K562 (cell line): Measurements from ENCODE around the gene DOLPP1. TPM values are rescaled to one million over a fixed set of nuclear protein-coding genes. Genes with fewer than 3 reads are reported as not detected.
A peak's percentile ranks its signal among the peaks of the same experiment; 100 is the strongest.

Experiments used
- ARNT ChIP-seq, 2 experiments: fragments of 450-650 bp; IDR thresholded peaks; 2 replicates each; pipeline ENCODE4 v1.6.1; 2016; ENCODE audit warnings: mild to moderate bottlenecking in 1 of 2
- BHLHE40 ChIP-seq: IDR thresholded peaks from 2 replicates; pipeline ENCODE4 v1.6.1; 2011; ENCODE audit warnings: low read length, improper control_type of control experiment
- DNMT1 ChIP-seq: fragments of 450-650 bp; IDR thresholded peaks from 2 replicates; pipeline ENCODE4 v1.6.1; 2016; ENCODE audit warnings: antibody characterized with exemption, mild to moderate bottlenecking
- FOXK1 ChIP-seq: sonication (generic); formaldehyde crosslinking; IDR thresholded peaks from 2 replicates; pipeline ENCODE4 v1.8.0; 2022; ENCODE audit warnings: missing genetic modification reagents, mild to moderate bottlenecking, borderline replicate concordance
- GTF2F1 ChIP-seq: IDR thresholded peaks from 2 replicates; pipeline ENCODE4 v1.6.1; 2011; ENCODE audit warnings: low read depth, low read length, improper control_type of control experiment
- HLTF ChIP-seq: fragments of 450-650 bp; IDR thresholded peaks from 2 replicates; pipeline ENCODE4 v1.6.1; 2016
- HOMEZ ChIP-seq: fragments of 250-450 bp; sonication (Bioruptor Pico); IDR thresholded peaks from 2 replicates; pipeline ENCODE4 v1.4.0; 2020; ENCODE audit warnings: mild to moderate bottlenecking, moderate library complexity
- KLF13 ChIP-seq: fragments of 450-650 bp; IDR thresholded peaks from 2 replicates; pipeline ENCODE4 v1.6.1; 2016; ENCODE audit warnings: missing genetic modification characterization, low read depth, mild to moderate bottlenecking, missing compliant biosample characterization, moderate library complexity, borderline replicate concordance
- MAZ ChIP-seq, 2 experiments: fragments of 450-650 bp in 1 of 2; sonication (generic) in 1 of 2; formaldehyde crosslinking; IDR thresholded peaks in 1 of 2; conservative IDR thresholded peaks in 1 of 2; 2 replicates each; pipeline versions ENCODE4 v1.4.0 to v1.5.0; 2020; ENCODE audit warnings: mild to moderate bottlenecking in 1 of 2, missing genetic modification reagents in 1 of 2
- MNT ChIP-seq, 2 experiments: fragments of 450-650 bp; conservative IDR thresholded peaks; 2 replicates each; pipeline ENCODE4 v1.6.1; 2017; ENCODE audit warnings: mild to moderate bottlenecking in 2 of 2, moderate library complexity in 2 of 2
- MXI1 ChIP-seq: IDR thresholded peaks from 2 replicates; pipeline ENCODE4 v1.6.1; 2011; ENCODE audit warnings: low read depth, mild to moderate bottlenecking, improper control_type of control experiment, low read length
- NBN ChIP-seq: fragments of 450-650 bp; IDR thresholded peaks from 2 replicates; pipeline ENCODE4 v1.6.1; 2016; ENCODE audit warnings: low read depth, mild to moderate bottlenecking
- NEUROD1 ChIP-seq: fragments of 150-350 bp; IDR thresholded peaks from 2 replicates; pipeline ENCODE4 v1.6.1; 2014; ENCODE audit warnings: borderline replicate concordance, low read length, low read depth; ENCODE audit not compliant: partially characterized antibody
- NKRF ChIP-seq: fragments of 450-650 bp; IDR thresholded peaks from 2 replicates; pipeline ENCODE4 v1.6.1; 2016; ENCODE audit warnings: borderline replicate concordance
- RB1 ChIP-seq: fragments of 450-650 bp; IDR thresholded peaks from 2 replicates; pipeline ENCODE4 v1.6.1; 2017; ENCODE audit warnings: low read depth, mild to moderate bottlenecking
- RHOXF2B ChIP-seq: fragments of 250-450 bp; sonication (Bioruptor Pico); conservative IDR thresholded peaks from 2 replicates; pipeline ENCODE4 v1.5.1; 2021
- SMARCA4 ChIP-seq: fragments of 450-650 bp; IDR thresholded peaks from 2 replicates; pipeline ENCODE4 v1.6.1; 2016
- SMARCA5 ChIP-seq: fragments of 450-650 bp; IDR thresholded peaks from 2 replicates; pipeline ENCODE4 v1.6.1; 2016
- TAF7 ChIP-seq: fragments of 450-650 bp; IDR thresholded peaks from 2 replicates; pipeline ENCODE4 v1.6.1; 2016; ENCODE audit warnings: missing genetic modification characterization, missing compliant biosample characterization
- ZC3H4 ChIP-seq: sonication (generic); formaldehyde crosslinking; IDR thresholded peaks from 2 replicates; pipeline ENCODE4 v1.9.0; 2021; ENCODE audit warnings: missing genetic modification reagents, borderline replicate concordance
- ZNF232 ChIP-seq: sonication (generic); formaldehyde crosslinking; IDR thresholded peaks from 2 replicates; pipeline ENCODE4 v1.8.0; 2022; ENCODE audit warnings: mild to moderate bottlenecking, missing genetic modification reagents
- ZNF512 ChIP-seq: IDR thresholded peaks from 2 replicates; pipeline ENCODE4 v1.6.1; 2016; ENCODE audit warnings: missing genetic modification characterization, missing compliant biosample characterization
- polyA plus RNA-seq, 8 experiments: library from polyadenylated mRNA; depleted of rRNA in 4 of 8; stranded (reverse) in 5 of 8; unstranded in 3 of 8; fragments of >200 nt; fragmentation: Nextera tagmentation in 2 of 8; fragmentation: Illumina TruSeq in 1 of 8; extraction: Ambion mirVana in 2 of 8; extraction: Trizol in 1 of 8; gene quantifications; 2 replicates each; pipeline versions ENCODE4 v1.2.1 to v1.2.3, GENCODE V29; 2011 to 2014; ENCODE audit warnings: inconsistent platforms in 1 of 8, missing spikeins in 1 of 8
- total RNA-seq, 7 experiments: library from RNA; depleted of rRNA in 6 of 7; stranded (reverse); fragments of >200 nt in 6 of 7; fragmentation: Illumina TruSeq in 2 of 7; extraction: Trizol in 2 of 7; gene quantifications; 2 replicates each; pipeline versions ENCODE4 v1.2.1 to v1.2.3, GENCODE V29; 2011 to 2021; ENCODE audit warnings: low replicate concordance in 1 of 7

The DOLPP1 gene
- total and polyA plus RNA-seq, 9 of the 15 experiments (the other 6 are each of a cell fraction or from before 2014, with no cell fraction given): 3.0 to 39.8 (median 30.5) TPM

GRCh38 chr9:129111528-129112151 lies 30.7 kb downstream of the DOLPP1 start (continued):
- TF ChIP-seq MNT (conservative IDR thresholded peaks at IDR 0.05) (peak in 1 of 2 experiments; percentile 8; a peak in 1 of 4 replicates), ZNF512 (tag) (no peak), BHLHE40 (no peak), HLTF (no peak), KLF13 (tag) (no peak), TAF7 (tag) (peak; percentile 88), NKRF (peak; percentile 64), NEUROD1 (no peak), SMARCA4 (no peak), MXI1 (no peak), NBN (no peak), HOMEZ (no peak), DNMT1 (no peak), RHOXF2B (CRISPR knock-in tag) (0 out of 2 replicates have a peak, but pooled peaks have one; percentile 41), FOXK1 (CRISPR knock-in tag) (no peak; the same call in 1 of the 2 replicates), ARNT (IDR thresholded peaks at IDR 0.05) (no peak), SMARCA5 (no peak), ZNF232 (CRISPR knock-in tag) (0 out of 2 replicates have a peak, but pooled peaks have one; percentile 22), ZC3H4 (no peak), RB1 (no peak), GTF2F1 (no peak), MAZ (CRISPR knock-in tag; conservative IDR thresholded peaks at IDR 0.05 in 1 of 2, IDR thresholded peaks at IDR 0.05 in 1 of 2) (peak in 1 of 2 experiments; percentile 47; a peak in 1 of 4 replicates)
